ENCODE measurements around the gene MYO3B. TPM values are rescaled to one million over a fixed set of nuclear protein-coding genes. Genes with fewer than 3 reads are reported as not detected.

The MYO3B gene
- total and polyA plus RNA-seq, 7 experiments from 2014 or later = 0.66 to 0.82 TPM; not detected in 5

DNA sequence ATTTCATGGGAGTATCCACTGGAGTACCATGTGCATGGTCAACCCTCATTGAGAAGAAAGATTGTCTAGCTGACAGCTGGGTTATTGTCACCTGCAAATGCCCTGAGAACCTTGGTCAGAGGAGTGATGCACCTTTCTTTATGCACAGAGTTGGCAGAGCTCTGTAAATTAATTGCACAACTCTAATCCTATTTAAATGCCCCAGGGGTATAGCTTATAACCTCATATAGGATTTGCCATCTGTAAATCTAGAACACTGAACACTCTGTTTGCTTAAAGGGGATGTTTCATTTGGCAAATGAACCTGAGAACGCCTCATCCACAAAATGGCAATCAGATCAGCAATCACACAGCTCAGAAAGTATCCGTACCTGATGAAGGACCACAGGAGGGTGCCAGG, 465.4 kb downstream of the MYO3B start:
- H3K27ac Mint-ChIP-seq = no peak overlapping the region
- H3K27me3 Mint-ChIP-seq = peaks cover 0 to 6% (median 0%) of the 10 kb centered on the region in 5 donors
- ChIA-PET CTCF (no interaction called here), POLR2A (no interaction called here)
- H3K4me1 ChIP-seq (ENCODE audit: control insufficient read depth in 2 of 2, insufficient read depth in 2 of 2, low read length in 2 of 2) = no peaks in the 10 kb centered on the region
- DNase-seq = no peak
- intact Hi-C loops (cut with micrococcal nuclease) = no loop called here
- H3K9me3 Mint-ChIP-seq = no peaks in the 10 kb centered on the region
- no peaks in the 10 kb centered on the region for H3K36me3 Mint-ChIP-seq
- H3K4me1 Mint-ChIP-seq = no peaks in the 10 kb centered on the region
- no peak overlapping the region for H3K4me3 ChIP-seq (ENCODE audit: low read length)
- no peaks in the 10 kb centered on the region for H3K9me3 ChIP-seq (ENCODE audit: control insufficient read depth in 2 of 3, low read length in 3 of 3)
- no peak for ATAC-seq
- H3K36me3 ChIP-seq (ENCODE audit: control insufficient read depth in 2 of 3, insufficient read depth in 3 of 3, low read length in 3 of 3) = no peaks in the 10 kb centered on the region
- H3K4me3 Mint-ChIP-seq = no peak overlapping the region
- H3K27ac ChIP-seq (ENCODE audit: low read depth, low read length) = no peak overlapping the region
- no peaks in the 10 kb centered on the region for H3K27me3 ChIP-seq (ENCODE audit: control insufficient read depth in 2 of 2, insufficient read depth in 2 of 2, low read length in 2 of 2)

DNA sequence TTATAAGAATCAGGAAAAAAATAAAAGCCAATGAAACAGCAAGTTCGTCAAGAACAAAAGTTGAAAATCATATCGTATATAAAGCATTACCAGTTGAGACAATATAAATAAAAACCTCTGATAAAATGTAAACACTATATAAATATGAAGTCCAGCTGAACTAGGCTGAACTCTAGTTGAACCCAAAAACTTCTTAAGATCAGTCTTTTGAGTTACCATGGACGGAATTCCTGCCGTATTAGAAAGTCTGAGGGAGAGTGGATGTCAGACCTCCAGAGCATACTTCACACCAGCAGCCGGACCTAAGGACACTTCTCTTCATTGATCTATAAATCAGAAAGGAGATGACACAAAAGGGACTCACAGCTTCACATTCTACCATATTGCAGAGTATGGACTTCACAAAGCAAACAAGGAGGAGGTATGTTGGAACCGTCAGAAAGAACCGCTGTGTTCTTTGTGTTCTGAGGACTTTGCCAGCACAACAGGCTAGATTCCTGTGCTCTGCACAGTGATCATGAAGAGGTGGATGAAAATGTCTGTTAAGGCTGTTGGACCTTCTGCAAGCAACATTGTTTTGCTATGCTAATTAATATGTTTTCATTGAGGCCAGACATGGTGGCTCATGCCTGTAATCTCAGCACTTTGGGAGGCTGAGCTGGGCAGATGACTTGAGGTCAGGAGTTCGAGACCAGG, 469.9 kb downstream of the MYO3B start:
- ChIA-PET POLR2A (no interaction called here), CTCF (no interaction called here)
- intact Hi-C loops (cut with micrococcal nuclease) = no loop called here

DNA sequence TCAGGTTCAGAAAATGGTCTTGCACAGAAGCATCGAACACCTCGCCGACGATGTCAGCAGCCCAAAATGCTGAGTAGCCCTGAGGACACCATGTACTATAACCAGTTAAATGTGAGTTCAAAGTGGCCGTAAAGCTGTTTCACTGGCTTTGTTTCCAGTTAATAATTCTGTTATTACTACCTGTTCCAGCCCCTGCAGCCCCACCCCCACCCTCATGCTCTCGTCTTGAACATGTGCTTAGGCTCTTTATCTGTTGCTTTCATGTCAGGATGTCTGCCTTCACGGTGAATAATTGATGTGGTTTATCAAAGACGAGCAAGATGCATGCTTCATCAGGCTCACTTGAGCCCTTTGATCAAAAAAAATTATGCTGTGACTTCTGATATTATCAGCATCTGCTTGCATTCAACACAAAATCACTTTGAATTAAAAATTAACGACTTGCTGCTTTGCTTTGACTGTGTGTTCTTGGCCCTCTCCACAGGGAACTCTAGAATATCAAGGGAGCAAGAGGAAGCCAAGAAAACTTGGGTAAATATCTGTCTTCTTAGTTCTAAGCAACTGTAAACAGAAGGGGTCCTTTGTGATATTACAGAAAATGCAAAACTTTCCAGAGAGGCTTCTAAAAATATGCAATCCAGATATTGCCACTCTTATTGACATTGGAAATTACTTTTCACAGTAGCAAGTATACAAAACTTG, 473.8 kb downstream of the MYO3B start:
- Histone ChIP-seq H3K36me3 (ENCODE audit: control insufficient read depth in 2 of 3, insufficient read depth in 3 of 3, low read length in 3 of 3) (no peaks in the 10 kb centered on the region), H3K27ac (ENCODE audit: low read depth, low read length) (no peak overlapping the region), H3K27me3 (ENCODE audit: control insufficient read depth in 2 of 2, insufficient read depth in 2 of 2, low read length in 2 of 2) (no peaks in the 10 kb centered on the region), H3K4me1 (ENCODE audit: control insufficient read depth in 2 of 2, insufficient read depth in 2 of 2, low read length in 2 of 2) (peaks cover 11 to 23% of the 10 kb centered on the region in 2 donors), H3K4me3 (ENCODE audit: low read length) (no peak overlapping the region), H3K9me3 (ENCODE audit: control insufficient read depth in 2 of 3, low read length in 3 of 3) (no peaks in the 10 kb centered on the region)
- Mint-ChIP-seq H3K27me3 (peaks cover 0 to 20% (median 9%) of the 10 kb centered on the region in 5 donors), H3K36me3 (peaks cover 0 to 3% (median 0%) of the 10 kb centered on the region in 5 donors), H3K4me1 (peaks cover 17 to 35% (median 32%) of the 10 kb centered on the region in 7 donors), H3K9me3 (no peaks in the 10 kb centered on the region), H3K27ac (peak overlapping the region in 7 of 9 donors; percentile 12 to 87 (median 25)), H3K4me3 (peak overlapping the region; percentile 44 to 80 (median 64))
- POLR2A ChIA-PET = no interaction called here
- ATAC-seq (peak; percentile 99), DNase-seq (peak in 7 of 9 donors; percentile 74 to 89 (median 84))
- intact Hi-C loops (cut with micrococcal nuclease) = loop anchor here in 1 of 2 donors (1.0 to 5.0 kb wide), 5 partner anchors 64 to 824 kb away; partner anchors contain the start of genes ERICH2, SP5 and UBR3
- CTCF ChIA-PET = no interaction called here

More for the DNA sequence above, 469.9 kb downstream of the MYO3B start:
- peaks cover 0 to 3% (median 0%) of the 10 kb centered on the region in 5 donors for H3K36me3 Mint-ChIP-seq
- peaks cover 12 to 27% (median 22%) of the 10 kb centered on the region in 7 donors for H3K4me1 Mint-ChIP-seq
- no peak overlapping the region for H3K27ac Mint-ChIP-seq
- no peak for DNase-seq
- no peak for ATAC-seq
- Histone ChIP-seq H3K36me3 (ENCODE audit: control insufficient read depth in 2 of 3, insufficient read depth in 3 of 3, low read length in 3 of 3) (no peaks in the 10 kb centered on the region), H3K27me3 (ENCODE audit: control insufficient read depth in 2 of 2, insufficient read depth in 2 of 2, low read length in 2 of 2) (no peaks in the 10 kb centered on the region), H3K4me1 (ENCODE audit: control insufficient read depth in 2 of 2, insufficient read depth in 2 of 2, low read length in 2 of 2) (peaks cover 11 to 21% of the 10 kb centered on the region in 2 donors), H3K27ac (ENCODE audit: low read depth, low read length) (no peak overlapping the region), H3K4me3 (ENCODE audit: low read length) (no peak overlapping the region), H3K9me3 (ENCODE audit: control insufficient read depth in 2 of 3, low read length in 3 of 3) (no peaks in the 10 kb centered on the region)
- peaks cover 0 to 10% (median 0%) of the 10 kb centered on the region in 5 donors for H3K27me3 Mint-ChIP-seq
- no peak overlapping the region for H3K4me3 Mint-ChIP-seq
- no peaks in the 10 kb centered on the region for H3K9me3 Mint-ChIP-seq

DNA sequence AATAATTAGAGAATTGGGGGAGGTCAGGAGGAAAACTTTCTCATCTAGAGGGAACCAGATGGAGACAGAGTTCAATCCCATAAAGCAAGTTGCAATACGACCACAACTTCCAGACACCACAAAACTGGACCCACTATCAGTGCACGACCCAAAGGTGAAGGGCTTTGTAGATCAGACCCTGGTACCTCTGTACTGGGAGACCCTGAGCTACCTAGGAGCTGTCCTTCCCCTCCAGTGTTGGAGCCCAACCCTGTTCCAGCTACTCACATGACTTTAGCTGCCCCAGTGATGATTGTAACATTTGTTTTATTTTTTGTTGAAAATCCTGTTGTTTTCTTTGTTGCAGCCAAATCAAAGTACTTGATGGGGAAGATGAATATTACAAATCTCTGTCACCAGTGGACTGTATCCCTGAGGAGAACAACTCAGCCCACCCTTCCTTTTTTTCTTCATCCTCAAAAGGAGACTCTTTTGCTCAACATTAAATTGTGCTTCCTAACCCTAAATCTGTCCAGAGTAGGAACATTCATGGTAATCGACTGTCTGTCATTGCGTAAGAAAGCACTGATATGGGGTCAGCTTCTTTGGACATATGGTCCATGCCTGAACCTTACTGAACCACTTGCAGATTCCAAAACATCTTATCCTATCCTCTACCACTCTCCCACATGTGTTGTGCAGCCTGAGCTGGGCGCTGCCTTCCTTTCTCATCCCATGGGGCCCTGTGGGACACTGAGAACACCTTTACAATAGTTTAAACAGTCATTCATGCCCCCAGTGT, 474.9 kb downstream of the MYO3B start:
- H3K9me3 ChIP-seq (ENCODE audit: control insufficient read depth in 2 of 3, low read length in 3 of 3) = no peaks in the 10 kb centered on the region
- POLR2A ChIA-PET = no interaction called here
- CTCF ChIA-PET = no interaction called here
- H3K27me3 Mint-ChIP-seq = peaks cover 0 to 28% (median 9%) of the 10 kb centered on the region in 5 donors
- no peaks in the 10 kb centered on the region for H3K36me3 ChIP-seq (ENCODE audit: control insufficient read depth in 2 of 3, insufficient read depth in 3 of 3, low read length in 3 of 3)
- no peak for ATAC-seq
- H3K27ac ChIP-seq (ENCODE audit: low read depth, low read length) = no peak overlapping the region
- H3K27me3 ChIP-seq (ENCODE audit: control insufficient read depth in 2 of 2, insufficient read depth in 2 of 2, low read length in 2 of 2) = no peaks in the 10 kb centered on the region
- intact Hi-C loops (cut with micrococcal nuclease) = loop anchor here in 1 of 2 donors (5.0 kb wide), 2 partner anchors 159 to 826 kb away; partner anchors contain the start of gene UBR3
- no peaks in the 10 kb centered on the region for H3K9me3 Mint-ChIP-seq
- DNase-seq = no peak
- H3K4me3 ChIP-seq (ENCODE audit: low read length) = no peak overlapping the region
- H3K27ac Mint-ChIP-seq = peak overlapping the region in 1 of 9 donors; percentile 15
- peak overlapping the region in 3 of 10 donors; percentile 1 to 68 (median 27) for H3K4me3 Mint-ChIP-seq
- peaks cover 0 to 3% (median 0%) of the 10 kb centered on the region in 5 donors for H3K36me3 Mint-ChIP-seq
- H3K4me1 Mint-ChIP-seq = peaks cover 17 to 35% (median 32%) of the 10 kb centered on the region in 7 donors
- peaks cover 11 to 23% of the 10 kb centered on the region in 2 donors for H3K4me1 ChIP-seq (ENCODE audit: control insufficient read depth in 2 of 2, insufficient read depth in 2 of 2, low read length in 2 of 2)

DNA sequence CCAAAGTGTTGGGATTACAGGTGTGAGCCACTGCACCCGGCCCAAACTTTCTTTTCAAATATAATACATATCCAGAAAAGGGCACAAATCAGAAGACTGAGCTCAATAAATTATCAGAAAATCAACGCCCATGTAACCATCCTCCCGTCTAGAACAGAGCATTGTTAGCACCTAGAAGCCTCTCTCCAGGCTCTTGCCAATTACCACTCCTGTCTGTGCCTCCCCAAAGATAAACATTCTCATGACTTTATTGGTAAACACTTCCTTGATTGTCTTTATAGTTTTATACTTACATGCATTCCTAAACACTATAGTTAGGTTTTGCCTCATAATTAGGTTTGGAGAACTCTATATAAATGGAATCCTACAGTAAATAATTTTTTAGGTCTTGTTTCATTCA, 478.7 kb downstream of the MYO3B start:
- ATAC-seq (no peak), DNase-seq (no peak)
- ChIA-PET POLR2A (no interaction called here), CTCF (interaction anchor here (0.6 kb wide), 1 partner anchor 170 kb away, joined by 3 read pairs; no protein-coding TSS in a partner anchor)
- no peaks in the 10 kb centered on the region for H3K9me3 Mint-ChIP-seq
- no peaks in the 10 kb centered on the region for H3K36me3 Mint-ChIP-seq
- Histone ChIP-seq H3K9me3 (ENCODE audit: control insufficient read depth in 2 of 3, low read length in 3 of 3) (no peaks in the 10 kb centered on the region), H3K36me3 (ENCODE audit: control insufficient read depth in 2 of 3, insufficient read depth in 3 of 3, low read length in 3 of 3) (no peaks in the 10 kb centered on the region), H3K4me1 (ENCODE audit: control insufficient read depth in 2 of 2, insufficient read depth in 2 of 2, low read length in 2 of 2) (peaks cover 8 to 14% of the 10 kb centered on the region in 2 donors), H3K27ac (ENCODE audit: low read depth, low read length) (no peak overlapping the region), H3K27me3 (ENCODE audit: control insufficient read depth in 2 of 2, insufficient read depth in 2 of 2, low read length in 2 of 2) (no peaks in the 10 kb centered on the region), H3K4me3 (ENCODE audit: low read length) (no peak overlapping the region)
- no peak overlapping the region for H3K27ac Mint-ChIP-seq
- no peak overlapping the region for H3K4me3 Mint-ChIP-seq
- intact Hi-C loops (cut with micrococcal nuclease) = no loop called here
- peaks cover 0 to 31% (median 9%) of the 10 kb centered on the region in 5 donors for H3K27me3 Mint-ChIP-seq
- peaks cover 8 to 22% (median 20%) of the 10 kb centered on the region in 7 donors for H3K4me1 Mint-ChIP-seq

DNA sequence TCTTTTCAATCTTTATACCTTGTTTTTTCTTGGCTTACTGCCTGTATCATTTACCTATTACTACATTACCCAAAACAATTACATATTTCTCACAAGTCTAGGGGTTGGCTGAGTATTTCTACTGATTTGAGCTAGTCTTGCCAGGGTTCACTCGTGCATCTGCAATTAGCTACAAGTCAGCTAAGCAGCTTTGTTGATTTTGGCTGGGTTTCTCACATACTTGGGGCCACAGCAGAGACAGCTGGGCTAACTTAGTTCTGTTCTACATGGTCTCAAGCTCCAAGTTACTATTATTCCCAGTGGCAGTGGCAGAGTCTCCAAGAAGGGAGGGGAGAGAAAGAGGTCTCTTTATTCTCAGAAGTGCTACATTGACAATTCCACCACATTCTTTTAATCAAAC, 482.5 kb downstream of the MYO3B start:
- Histone ChIP-seq H3K4me3 (ENCODE audit: low read length) (no peak overlapping the region), H3K27me3 (ENCODE audit: control insufficient read depth in 2 of 2, insufficient read depth in 2 of 2, low read length in 2 of 2) (no peaks in the 10 kb centered on the region), H3K36me3 (ENCODE audit: control insufficient read depth in 2 of 3, insufficient read depth in 3 of 3, low read length in 3 of 3) (no peaks in the 10 kb centered on the region), H3K4me1 (ENCODE audit: control insufficient read depth in 2 of 2, insufficient read depth in 2 of 2, low read length in 2 of 2) (no peaks in the 10 kb centered on the region), H3K27ac (ENCODE audit: low read depth, low read length) (no peak overlapping the region), H3K9me3 (ENCODE audit: control insufficient read depth in 2 of 3, low read length in 3 of 3) (no peaks in the 10 kb centered on the region)
- ChIA-PET POLR2A (no interaction called here), CTCF (no interaction called here)
- intact Hi-C loops (cut with micrococcal nuclease) = no loop called here
- H3K27me3 Mint-ChIP-seq = peaks cover 0 to 19% (median 4%) of the 10 kb centered on the region in 5 donors
- H3K36me3 Mint-ChIP-seq = no peaks in the 10 kb centered on the region
- ATAC-seq (no peak), DNase-seq (no peak)
- no peak overlapping the region for H3K27ac Mint-ChIP-seq
- H3K4me3 Mint-ChIP-seq = no peak overlapping the region
- no peaks in the 10 kb centered on the region for H3K4me1 Mint-ChIP-seq
- no peaks in the 10 kb centered on the region for H3K9me3 Mint-ChIP-seq

Data from naive thymus-derived CD4-positive, alpha-beta T cell (primary cell).